ENCODE data around the gene MARCHF7. TPM values are rescaled to one million over a fixed set of nuclear protein-coding genes. Genes with fewer than 3 reads are reported as not detected.

Gene MARCHF7
- total and polyA plus RNA-seq, 2 of the 8 experiments (the other 6 are each of a cell fraction or from before 2014, with no cell fraction given) = 18.3 to 116 TPM

GRCh38 chr2:159760326-159760725, 48.0 kb downstream of the MARCHF7 start:
- Histone ChIP-seq H2AK5ac (ENCODE audit: low read depth, low read length) (no peak overlapping the region), H2AFZ (ENCODE audit: low read length) (no peak overlapping the region), H3K4me2 (ENCODE audit: insufficient read depth in 1 of 2, low read depth in 2 of 2, low read length in 2 of 2) (no peak overlapping the region), H3K27ac (ENCODE audit: low read depth, low read length) (no peak overlapping the region), H3K23me2 (ENCODE audit: low read depth, low read length) (no peaks in the 10 kb centered on the region), H4K8ac (ENCODE audit: extremely low read depth, insufficient read depth, low read length) (no peak overlapping the region), H4K20me1 (replicated peaks in 1 of 2; ENCODE audit: control insufficient read depth in 1 of 2, insufficient read depth in 2 of 2, low read length in 2 of 2) (peaks cover 2 to 4% of the 10 kb centered on the region in 2 experiments), H3K79me1 (ENCODE audit: low read depth, low read length) (no peaks in the 10 kb centered on the region; the same call in 1 of the 2 replicates), H3K4ac (replicated peaks; ENCODE audit: insufficient read length, low read depth, low read length) (no peak overlapping the region), H3K36me3 (ENCODE audit: control insufficient read depth in 2 of 4, insufficient read depth in 4 of 4, low read length in 3 of 4) (peaks cover 9 to 81% (median 30%) of the 10 kb centered on the region in 4 experiments), H2BK5ac (ENCODE audit: low read depth, low read length) (no peak overlapping the region), H3K56ac (replicated peaks; ENCODE audit: insufficient read length, low read depth, low read length) (no peak overlapping the region), H3K27me3 (replicated peaks in 1 of 4; ENCODE audit: control insufficient read depth in 3 of 4, extremely low read depth in 1 of 4, insufficient read depth in 3 of 4, low read length in 3 of 4) (no peaks in the 10 kb centered on the region), H4K5ac (ENCODE audit: insufficient read length, low read depth, low read length) (no peak overlapping the region), H3K23ac (ENCODE audit: insufficient read length) (no peak overlapping the region), H3K9me3 (ENCODE audit: insufficient read depth in 2 of 2, low read depth in 1 of 2, low read length in 1 of 2) (no peaks in the 10 kb centered on the region), H2BK120ac (replicated peaks; ENCODE audit: low read depth, low read length) (no peak overlapping the region), H3K14ac (ENCODE audit: insufficient read length) (no peak overlapping the region), H2BK15ac (ENCODE audit: low read length) (no peak overlapping the region), H3K4me1 (replicated peaks in 1 of 4; ENCODE audit: control insufficient read depth in 3 of 4, insufficient read depth in 4 of 4, low read length in 3 of 4) (no peaks in the 10 kb centered on the region), H3K9ac (replicated peaks in 1 of 4; ENCODE audit: extremely low read depth in 1 of 4, low read depth in 3 of 4, low read length in 3 of 4) (no peak overlapping the region), H3K4me3 (ENCODE audit: extremely low read depth in 1 of 4, insufficient read depth in 2 of 4, low read depth in 3 of 4, low read length in 4 of 4) (no peak overlapping the region), H3K18ac (ENCODE audit: extremely low read depth, low read length) (no peak overlapping the region), H3K79me2 (ENCODE audit: control insufficient read depth in 1 of 2, insufficient read depth in 2 of 2, low read length in 2 of 2) (peaks cover 0 to 18% of the 10 kb centered on the region in 2 experiments; a peak in 2 of 4 replicates), H2BK12ac (ENCODE audit: low read depth, low read length) (no peak overlapping the region), H2BK20ac (ENCODE audit: low read length) (no peak overlapping the region), H4K91ac (replicated peaks; ENCODE audit: insufficient read length, low read length) (no peak overlapping the region)
- no peak for FAIRE-seq
- POLR2A ChIA-PET (ENCODE audit: partially characterized antibody) = interaction anchor here (1.6 to 2.7 kb wide), 2 partner anchors 13 to 39 kb away, joined by 3 to 11 read pairs; no protein-coding TSS in a partner anchor
- no peak for TF ChIP-seq RNF2 (IDR thresholded peaks at IDR 0.05; ENCODE audit: borderline replicate concordance, low read depth, low read length, missing control alignments, poor library complexity, severe bottlenecking)
- no peak for TF ChIP-seq CHD2 (IDR thresholded peaks at IDR 0.05; ENCODE audit: low read length)
- no peak for TF ChIP-seq MAFK (IDR thresholded peaks at IDR 0.05; ENCODE audit: low read depth, low read length)
- TF ChIP-seq CREB1 (IDR thresholded peaks at IDR 0.05) = no peak
- no peak for TF ChIP-seq EP300 (IDR thresholded peaks at IDR 0.05; ENCODE audit: borderline replicate concordance in 1 of 2, low read depth in 2 of 2, low read length in 2 of 2)
- TF ChIP-seq CBX8 (IDR thresholded peaks at IDR 0.05; ENCODE audit: borderline replicate concordance, low read depth, low read length) = no peak
- no peak for TF ChIP-seq HDAC2 (IDR thresholded peaks at IDR 0.05; ENCODE audit: borderline replicate concordance in 1 of 2, low read depth in 2 of 2, low read length in 2 of 2)
- no peak for TF ChIP-seq ASH2L (IDR thresholded peaks at IDR 0.05; ENCODE audit: low read length)
- TF ChIP-seq SP2 (IDR thresholded peaks at IDR 0.05; ENCODE audit: low read length) = no peak
- TF ChIP-seq SP1 (IDR thresholded peaks at IDR 0.05; ENCODE audit: low read depth, low read length) = no peak
- TF ChIP-seq FOSL1 (IDR thresholded peaks at IDR 0.05; ENCODE audit: insufficient read depth, low read depth, low read length) = no peak
- TF ChIP-seq RFX5 (IDR thresholded peaks at IDR 0.05; ENCODE audit: borderline replicate concordance, low read depth, low read length) = no peak
- TF ChIP-seq TBP (IDR thresholded peaks at IDR 0.05; ENCODE audit: low read depth, low read length) = no peak
- no peak for TF ChIP-seq RBBP5 (IDR thresholded peaks at IDR 0.05; ENCODE audit: borderline replicate concordance, low read depth, low read length)
- TF ChIP-seq CBX5 (IDR thresholded peaks at IDR 0.05; ENCODE audit: low read depth, low read length) = no peak
- CTCF ChIA-PET (ENCODE audit: partially characterized antibody) = interaction anchor here (1.0 kb wide), 1 partner anchor 208 kb away, joined by 3 read pairs; no protein-coding TSS in a partner anchor
- no peak for DNase-seq (ENCODE audit: low read depth in 1 of 2, low spot score in 2 of 2)

Measured in H1 (cell line).